Common myeloid progenitor, CD34-positive (primary cell): Measurements from ENCODE around the gene DHCR7.

ENCODE experiments used
- CTCF ChIA-PET: fragments of 350-600 bp; sonication (Branson Sonifier 250); formaldehyde crosslinking; loops from one replicate; lab custom pipeline; 2021; ENCODE audit warnings: antibody characterized with exemption; lab: Charles Lee
- POLR2A ChIA-PET: fragments of 350-600 bp; sonication (Branson Sonifier 250); formaldehyde crosslinking; loops from one replicate; lab custom pipeline; 2021; ENCODE audit warnings: antibody characterized with exemption; lab: Charles Lee
- DNase-seq, 3 donors: peaks; one replicate each; pipeline versions ENCODE4 v3.0.0 to v3.0.0-alpha.2; 2013
- H3K27ac ChIP-seq, 2 experiments: 1 replicate in 1 of 2; 2 replicates in 1 of 2; pipeline ENCODE4 v1.7.0; 2013; ENCODE audit warnings: inconsistent platforms in 2 of 2, low read length in 2 of 2, mild to moderate bottlenecking in 2 of 2, low read depth in 1 of 2, moderate library complexity in 1 of 2; ENCODE audit not compliant: severe bottlenecking in 2 of 2, insufficient read depth in 1 of 2, poor library complexity in 1 of 2
- H3K27me3 ChIP-seq, 5 experiments: replicated peaks in 2 of 5; 1 replicate in 3 of 5; 2 replicates in 2 of 5; pipeline versions ENCODE4 v1.6.1 to v1.7.0; 2013; ENCODE audit warnings: low read length in 4 of 5, mild to moderate bottlenecking in 2 of 5, moderate library complexity in 2 of 5, inconsistent platforms in 1 of 5; ENCODE audit not compliant: insufficient read depth in 5 of 5, control insufficient read depth in 4 of 5
- H3K36me3 ChIP-seq, 4 experiments: 1 replicate in 2 of 4; 2 replicates in 2 of 4; pipeline versions ENCODE4 v1.6.1 to v1.7.0; 2013; ENCODE audit warnings: low read length in 3 of 4, control low read depth in 1 of 4, mild to moderate bottlenecking in 1 of 4; ENCODE audit not compliant: control insufficient read depth in 4 of 4, insufficient read depth in 4 of 4
- H3K4me1 ChIP-seq, 4 experiments: 1 replicate in 3 of 4; 2 replicates in 1 of 4; pipeline versions ENCODE4 v1.6.1 to v1.7.1; 2013; ENCODE audit warnings: low read length in 3 of 4, mild to moderate bottlenecking in 3 of 4, control low read depth in 1 of 4, inconsistent platforms in 1 of 4, moderate library complexity in 1 of 4; ENCODE audit not compliant: control insufficient read depth in 4 of 4, insufficient read depth in 4 of 4; ENCODE audit errors: control extremely low read depth in 1 of 4
- H3K4me3 ChIP-seq, 7 experiments: 1 replicate in 4 of 7; 2 replicates in 3 of 7; pipeline versions ENCODE4 v1.5.1 to v1.7.0; 2013; ENCODE audit warnings: mild to moderate bottlenecking in 7 of 7, low read length in 6 of 7, moderate library complexity in 6 of 7, inconsistent platforms in 2 of 7, low read depth in 2 of 7, control low read depth in 1 of 7; ENCODE audit not compliant: insufficient read depth in 4 of 7, control insufficient read depth in 1 of 7; ENCODE audit errors: extremely low read depth in 1 of 7
- H3K9me3 ChIP-seq, 5 experiments: 1 replicate in 4 of 5; 2 replicates in 1 of 5; pipeline versions ENCODE4 v1.6.1 to v1.7.1; 2013; ENCODE audit warnings: low read length in 4 of 5, mild to moderate bottlenecking in 2 of 5, inconsistent platforms in 1 of 5, low read depth in 1 of 5, moderate library complexity in 1 of 5; ENCODE audit not compliant: control insufficient read depth in 4 of 5, insufficient read depth in 2 of 5; ENCODE audit errors: control extremely low read depth in 1 of 5
- WGBS: methylation state at CpG from one replicate; pipeline ENCODE4 v1.1.5; 2013; ENCODE audit not compliant: insufficient coverage; 5-methylcytosine and 5-hydroxymethylcytosine counted together

The DHCR7 gene

GRCh38 chr11:71490044-71490730 is 42.0 kb upstream of the DHCR7 start:
- POLR2A ChIA-PET: no interaction called here
- WGBS: 95% methylated on average over 21 of the region's 23 CpGs
- peaks cover 6 to 77% (median 55%) of the 10 kb centered on the region in 4 experiments for H3K36me3 ChIP-seq

GRCh38 chr11:71489311-71490043 is 41.3 kb upstream of the DHCR7 start:
- Histone ChIP-seq H3K9me3 (no peaks in the 10 kb centered on the region), H3K27ac (no peak overlapping the region), H3K4me1 (no peaks in the 10 kb centered on the region), H3K27me3 (no peaks in the 10 kb centered on the region), H3K36me3 (peaks cover 6 to 82% (median 60%) of the 10 kb centered on the region in 4 experiments), H3K4me3 (no peak overlapping the region)
- DNase-seq: no peak
- ChIA-PET CTCF (no interaction called here), POLR2A (no interaction called here)
- WGBS: 83% methylated on average over 9 of the region's 15 CpGs

More at GRCh38 chr11:71490044-71490730, 42.0 kb upstream of the DHCR7 start:
- no peaks in the 10 kb centered on the region for H3K27me3 ChIP-seq
- no peaks in the 10 kb centered on the region for H3K4me1 ChIP-seq
- CTCF ChIA-PET: no interaction called here
- no peak overlapping the region for H3K27ac ChIP-seq
- no peak overlapping the region for H3K4me3 ChIP-seq
- no peak for DNase-seq
- no peaks in the 10 kb centered on the region for H3K9me3 ChIP-seq

- H3K4me3 ChIP-seq: no peak overlapping the region
- ChIA-PET CTCF (no interaction called here), POLR2A (no interaction called here)
- no peaks in the 10 kb centered on the region for H3K4me1 ChIP-seq
- WGBS: 100% methylated on average over 6 of the region's 6 CpGs
- H3K36me3 ChIP-seq: peaks cover 9 to 82% (median 62%) of the 10 kb centered on the region in 4 experiments
- H3K27me3 ChIP-seq: no peaks in the 10 kb centered on the region
- no peak for DNase-seq
- H3K9me3 ChIP-seq: no peaks in the 10 kb centered on the region
- no peak overlapping the region for H3K27ac ChIP-seq
These were observed 40.6 kb upstream of the DHCR7 start for GRCh38 chr11:71488681-71489270.

GRCh38 chr11:71486320-71486719 is 38.1 kb upstream of the DHCR7 start:
- no peak for DNase-seq
- no peaks in the 10 kb centered on the region for H3K4me1 ChIP-seq
- no peaks in the 10 kb centered on the region for H3K27me3 ChIP-seq
- WGBS: 100% methylated on average over 1 of the region's 1 CpG
- peaks cover 8 to 93% (median 71%) of the 10 kb centered on the region in 4 experiments for H3K36me3 ChIP-seq
- ChIA-PET POLR2A (no interaction called here), CTCF (no interaction called here)
- no peak overlapping the region for H3K27ac ChIP-seq
- H3K4me3 ChIP-seq: no peak overlapping the region
- H3K9me3 ChIP-seq: no peaks in the 10 kb centered on the region

GRCh38 chr11:71485466-71485865 is 37.3 kb upstream of the DHCR7 start:
- DNase-seq: no peak
- CTCF ChIA-PET: no interaction called here
- POLR2A ChIA-PET: no interaction called here
- Histone ChIP-seq H3K4me1 (no peaks in the 10 kb centered on the region), H3K4me3 (no peak overlapping the region), H3K9me3 (no peaks in the 10 kb centered on the region), H3K27me3 (no peaks in the 10 kb centered on the region), H3K36me3 (peaks cover 8 to 92% (median 73%) of the 10 kb centered on the region in 4 experiments), H3K27ac (no peak overlapping the region)
- WGBS: 98% methylated on average over 18 of the region's 18 CpGs

- no peaks in the 10 kb centered on the region for H3K4me1 ChIP-seq
- 96% methylated on average over 5 of the region's 6 CpGs for WGBS
- CTCF ChIA-PET: no interaction called here
- no peaks in the 10 kb centered on the region for H3K27me3 ChIP-seq
- H3K27ac ChIP-seq: no peak overlapping the region
- peaks cover 8 to 89% (median 71%) of the 10 kb centered on the region in 4 experiments for H3K36me3 ChIP-seq
- H3K4me3 ChIP-seq: no peak overlapping the region
- POLR2A ChIA-PET: no interaction called here
- DNase-seq: no peak
- H3K9me3 ChIP-seq: no peaks in the 10 kb centered on the region
These were observed 36.8 kb upstream of the DHCR7 start for GRCh38 chr11:71485063-71485399.
